HL-60 (cell line): ENCODE results near the gene SF3B4.
A peak's percentile ranks its signal among the peaks of the same experiment; 100 is the strongest.

Source experiments
- DNase-seq, 2 experiments: peaks; one replicate each; pipeline ENCODE4 v3.0.0-alpha.2; 2010 to 2020; ENCODE audit warnings: low read depth in 1 of 2, low spot score in 1 of 2
- H3K27ac ChIP-seq: fragments of 250-450 bp; sonication (Bioruptor Pico); replicated peaks from 2 replicates; pipeline ENCODE4 v1.5.1; 2020; ENCODE audit warnings: mild to moderate bottlenecking, moderate library complexity
- H3K27me3 ChIP-seq: fragments of 250-450 bp; sonication (Bioruptor Pico); 2 replicates; pipeline ENCODE4 v1.5.1; 2021; ENCODE audit warnings: mild to moderate bottlenecking, moderate library complexity; ENCODE audit not compliant: insufficient read depth, poor library complexity, severe bottlenecking
- H3K4me3 ChIP-seq: replicated peaks from 2 replicates; pipeline ENCODE4 v1.5.1; 2011; ENCODE audit warnings: mild to moderate bottlenecking, control low read depth, low read length; ENCODE audit not compliant: insufficient read depth
- GABPA ChIP-seq: IDR thresholded peaks from 2 replicates; pipeline ENCODE4 v1.6.1; 2012; ENCODE audit warnings: low read depth
- POLR2AphosphoS5 ChIP-seq: IDR thresholded peaks from 2 replicates; pipeline ENCODE4 v1.6.1; 2012; ENCODE audit warnings: low read depth
- SPI1 ChIP-seq: IDR thresholded peaks from 2 replicates; pipeline ENCODE4 v1.6.1; 2012; ENCODE audit warnings: low read depth, mild to moderate bottlenecking, borderline replicate concordance
- TF ChIP-seq, protein P1 (sequence below): IDR thresholded peaks from 2 replicates; pipeline ENCODE4 v1.6.1; 2012; ENCODE audit warnings: low read depth; ENCODE audit not compliant: insufficient replicate concordance
- TF ChIP-seq, protein P2 (sequence below): IDR thresholded peaks from one replicate; pipeline ENCODE4 v1.5.1; 2011; ENCODE audit warnings: low read length, control low read depth, inconsistent platforms; ENCODE audit not compliant: insufficient read depth

SF3B4 gene

DNA sequence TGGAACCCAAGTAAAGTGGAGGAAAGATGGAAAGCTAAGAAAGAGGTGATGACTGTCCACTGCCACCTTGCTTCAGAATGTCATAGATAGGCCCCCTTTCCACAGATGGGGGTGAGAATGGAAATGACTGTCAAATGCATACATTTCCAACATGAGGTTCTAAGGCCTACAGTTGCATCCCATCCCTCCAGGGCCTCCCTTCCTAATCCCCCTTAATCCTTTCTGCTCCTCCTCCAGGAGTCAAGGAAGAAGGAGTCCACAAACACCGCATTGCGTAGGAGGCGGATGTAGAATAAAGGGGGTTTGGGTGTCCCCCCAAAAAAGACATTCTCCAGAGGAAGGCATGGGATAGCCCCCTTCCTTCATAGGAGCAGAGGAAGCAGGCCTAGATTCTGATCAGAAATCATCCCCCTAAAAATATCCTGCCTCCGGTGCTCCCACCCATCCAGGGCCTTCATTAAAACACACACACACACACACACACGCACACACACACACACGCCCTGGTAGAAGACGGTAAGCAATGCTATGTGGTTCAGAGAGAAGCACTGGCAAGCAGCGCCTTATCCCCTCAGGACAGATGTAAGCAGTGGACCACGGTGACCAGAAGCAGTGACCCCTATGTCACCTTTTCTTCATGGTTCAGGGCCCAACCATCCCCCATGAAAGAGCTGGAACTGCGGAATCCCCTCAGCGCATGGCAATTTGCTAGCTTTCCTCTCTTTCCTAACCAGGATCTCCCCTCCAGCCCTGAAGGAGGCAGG, 12.0 kb downstream of the SF3B4 start:
- TF ChIP-seq POLR2AphosphoS5: no peak
- no peak for TF ChIP-seq GABPA
- TF ChIP-seq, protein P1, sequence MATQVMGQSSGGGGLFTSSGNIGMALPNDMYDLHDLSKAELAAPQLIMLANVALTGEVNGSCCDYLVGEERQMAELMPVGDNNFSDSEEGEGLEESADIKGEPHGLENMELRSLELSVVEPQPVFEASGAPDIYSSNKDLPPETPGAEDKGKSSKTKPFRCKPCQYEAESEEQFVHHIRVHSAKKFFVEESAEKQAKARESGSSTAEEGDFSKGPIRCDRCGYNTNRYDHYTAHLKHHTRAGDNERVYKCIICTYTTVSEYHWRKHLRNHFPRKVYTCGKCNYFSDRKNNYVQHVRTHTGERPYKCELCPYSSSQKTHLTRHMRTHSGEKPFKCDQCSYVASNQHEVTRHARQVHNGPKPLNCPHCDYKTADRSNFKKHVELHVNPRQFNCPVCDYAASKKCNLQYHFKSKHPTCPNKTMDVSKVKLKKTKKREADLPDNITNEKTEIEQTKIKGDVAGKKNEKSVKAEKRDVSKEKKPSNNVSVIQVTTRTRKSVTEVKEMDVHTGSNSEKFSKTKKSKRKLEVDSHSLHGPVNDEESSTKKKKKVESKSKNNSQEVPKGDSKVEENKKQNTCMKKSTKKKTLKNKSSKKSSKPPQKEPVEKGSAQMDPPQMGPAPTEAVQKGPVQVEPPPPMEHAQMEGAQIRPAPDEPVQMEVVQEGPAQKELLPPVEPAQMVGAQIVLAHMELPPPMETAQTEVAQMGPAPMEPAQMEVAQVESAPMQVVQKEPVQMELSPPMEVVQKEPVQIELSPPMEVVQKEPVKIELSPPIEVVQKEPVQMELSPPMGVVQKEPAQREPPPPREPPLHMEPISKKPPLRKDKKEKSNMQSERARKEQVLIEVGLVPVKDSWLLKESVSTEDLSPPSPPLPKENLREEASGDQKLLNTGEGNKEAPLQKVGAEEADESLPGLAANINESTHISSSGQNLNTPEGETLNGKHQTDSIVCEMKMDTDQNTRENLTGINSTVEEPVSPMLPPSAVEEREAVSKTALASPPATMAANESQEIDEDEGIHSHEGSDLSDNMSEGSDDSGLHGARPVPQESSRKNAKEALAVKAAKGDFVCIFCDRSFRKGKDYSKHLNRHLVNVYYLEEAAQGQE: no peak
- TF ChIP-seq SPI1: no peak
- TF ChIP-seq, protein P2, sequence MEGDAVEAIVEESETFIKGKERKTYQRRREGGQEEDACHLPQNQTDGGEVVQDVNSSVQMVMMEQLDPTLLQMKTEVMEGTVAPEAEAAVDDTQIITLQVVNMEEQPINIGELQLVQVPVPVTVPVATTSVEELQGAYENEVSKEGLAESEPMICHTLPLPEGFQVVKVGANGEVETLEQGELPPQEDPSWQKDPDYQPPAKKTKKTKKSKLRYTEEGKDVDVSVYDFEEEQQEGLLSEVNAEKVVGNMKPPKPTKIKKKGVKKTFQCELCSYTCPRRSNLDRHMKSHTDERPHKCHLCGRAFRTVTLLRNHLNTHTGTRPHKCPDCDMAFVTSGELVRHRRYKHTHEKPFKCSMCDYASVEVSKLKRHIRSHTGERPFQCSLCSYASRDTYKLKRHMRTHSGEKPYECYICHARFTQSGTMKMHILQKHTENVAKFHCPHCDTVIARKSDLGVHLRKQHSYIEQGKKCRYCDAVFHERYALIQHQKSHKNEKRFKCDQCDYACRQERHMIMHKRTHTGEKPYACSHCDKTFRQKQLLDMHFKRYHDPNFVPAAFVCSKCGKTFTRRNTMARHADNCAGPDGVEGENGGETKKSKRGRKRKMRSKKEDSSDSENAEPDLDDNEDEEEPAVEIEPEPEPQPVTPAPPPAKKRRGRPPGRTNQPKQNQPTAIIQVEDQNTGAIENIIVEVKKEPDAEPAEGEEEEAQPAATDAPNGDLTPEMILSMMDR: no peak
- Histone ChIP-seq H3K27ac (peak overlapping the region; percentile 7; the same call in 1 of the 2 replicates), H3K4me3 (no peak overlapping the region), H3K27me3 (no peaks in the 10 kb centered on the region)
- DNase-seq: no peak

DNA sequence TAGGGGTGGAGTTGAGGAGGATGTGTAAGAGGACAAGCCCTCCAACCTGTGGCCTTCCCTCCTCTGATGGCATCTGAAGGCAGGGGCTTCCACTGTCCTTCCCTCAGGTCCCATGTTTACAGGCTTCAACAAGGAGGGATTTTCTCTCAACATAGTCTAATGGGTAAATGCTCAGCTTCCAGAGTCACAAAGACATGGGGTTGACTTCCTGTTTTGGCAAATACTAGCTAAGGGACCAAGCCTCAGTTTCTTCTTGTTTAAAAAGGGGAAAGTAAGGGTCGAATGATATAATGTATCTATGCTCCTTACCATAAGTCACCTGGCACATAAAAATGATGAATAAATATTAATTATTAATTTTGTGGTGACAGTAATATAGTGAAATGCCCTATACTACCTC, 13.1 kb downstream of the SF3B4 start:
- Histone ChIP-seq H3K27ac (no peak overlapping the region), H3K4me3 (no peak overlapping the region), H3K27me3 (no peaks in the 10 kb centered on the region)
- DNase-seq: no peak
- TF ChIP-seq GABPA: no peak
- peak; percentile 70 for TF ChIP-seq SPI1

DNA sequence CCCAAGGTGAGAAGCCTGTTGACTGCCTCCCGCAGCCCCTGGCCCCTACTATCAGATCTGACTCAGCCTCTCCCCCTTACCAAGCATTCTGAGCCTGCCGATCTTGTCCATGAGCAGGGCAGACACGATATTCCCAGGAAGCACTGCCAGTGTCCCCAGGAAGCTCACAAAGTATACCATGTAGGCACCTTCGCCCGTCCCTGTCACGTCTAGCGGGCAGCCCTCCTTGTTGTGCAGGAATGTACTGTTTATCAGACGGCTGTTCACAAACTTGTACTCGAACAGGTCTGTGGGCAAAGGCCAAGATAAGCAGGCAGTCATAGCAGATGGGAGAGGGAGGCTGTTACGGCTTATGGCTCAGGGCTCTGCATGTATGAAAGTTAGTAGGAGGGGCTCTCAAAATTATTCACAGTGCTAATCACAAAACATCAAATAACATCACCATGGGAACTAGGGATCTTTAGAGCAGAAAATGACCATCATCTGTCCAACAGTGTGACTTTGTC, 21.0 kb downstream of the SF3B4 start:
- Histone ChIP-seq H3K4me3 (no peak overlapping the region), H3K27me3 (no peaks in the 10 kb centered on the region), H3K27ac (no peak overlapping the region)
- TF ChIP-seq GABPA (no peak), POLR2AphosphoS5 (no peak), SPI1 (no peak)
- TF ChIP-seq, protein P1: no peak
- TF ChIP-seq, protein P2: no peak
- DNase-seq: no peak

- Histone ChIP-seq H3K27ac (no peak overlapping the region), H3K4me3 (no peak overlapping the region), H3K27me3 (no peaks in the 10 kb centered on the region)
- TF ChIP-seq GABPA (no peak), POLR2AphosphoS5 (no peak), SPI1 (no peak)
- TF ChIP-seq, protein P2: no peak
- TF ChIP-seq, protein P1: no peak
- DNase-seq: no peak
Observed at GRCh38 chr1:149903836-149904491, 23.6 kb downstream of the SF3B4 start.
